Measurements from ENCODE around the gene PAQR9. TPM values are rescaled to one million over a fixed set of nuclear protein-coding genes. Genes with fewer than 3 reads are reported as not detected.
"Not testable (repeated sequence)": the region's sequence is repeated elsewhere in the genome, so short reads cannot be mapped to it uniquely, and the experiment has no call there.

The PAQR9 gene
- total and polyA plus RNA-seq, 7 donors = not detected

DNA sequence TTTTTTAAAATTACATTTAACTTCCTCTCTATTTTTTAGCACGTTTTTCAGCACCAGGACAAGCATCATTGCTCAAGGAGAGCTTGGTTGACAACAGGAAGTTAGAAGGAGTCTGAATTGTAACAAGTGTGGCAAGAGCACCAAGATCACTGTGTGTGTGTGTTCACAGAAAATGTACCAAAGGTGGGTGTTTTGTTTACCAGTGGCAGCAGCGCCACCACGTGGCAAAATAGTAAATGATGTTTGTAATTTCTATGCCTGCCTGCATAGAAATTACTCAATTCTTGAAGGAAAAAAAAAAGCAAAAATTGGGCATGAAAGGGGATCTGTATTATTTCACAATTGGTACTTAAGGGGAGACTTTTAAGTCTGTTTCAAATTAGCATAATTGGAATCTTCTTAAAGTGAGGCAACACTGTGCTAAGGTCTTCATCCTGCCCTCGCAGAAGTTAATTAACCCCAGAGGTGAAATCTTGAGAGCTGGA is 30.5 kb upstream of the PAQR9 start:
- Histone ChIP-seq H3K36me3 (no peaks in the 10 kb centered on the region), H3K4me3 (no peak overlapping the region), H3K9me3 (no peaks in the 10 kb centered on the region), H3K27me3 (no peaks in the 10 kb centered on the region), H3K4me1 (no peaks in the 10 kb centered on the region), H3K27ac (no peak overlapping the region)
- no peak for TF ChIP-seq POLR2AphosphoS5 (IDR thresholded peaks at IDR 0.05)
- TF ChIP-seq, protein P1, sequence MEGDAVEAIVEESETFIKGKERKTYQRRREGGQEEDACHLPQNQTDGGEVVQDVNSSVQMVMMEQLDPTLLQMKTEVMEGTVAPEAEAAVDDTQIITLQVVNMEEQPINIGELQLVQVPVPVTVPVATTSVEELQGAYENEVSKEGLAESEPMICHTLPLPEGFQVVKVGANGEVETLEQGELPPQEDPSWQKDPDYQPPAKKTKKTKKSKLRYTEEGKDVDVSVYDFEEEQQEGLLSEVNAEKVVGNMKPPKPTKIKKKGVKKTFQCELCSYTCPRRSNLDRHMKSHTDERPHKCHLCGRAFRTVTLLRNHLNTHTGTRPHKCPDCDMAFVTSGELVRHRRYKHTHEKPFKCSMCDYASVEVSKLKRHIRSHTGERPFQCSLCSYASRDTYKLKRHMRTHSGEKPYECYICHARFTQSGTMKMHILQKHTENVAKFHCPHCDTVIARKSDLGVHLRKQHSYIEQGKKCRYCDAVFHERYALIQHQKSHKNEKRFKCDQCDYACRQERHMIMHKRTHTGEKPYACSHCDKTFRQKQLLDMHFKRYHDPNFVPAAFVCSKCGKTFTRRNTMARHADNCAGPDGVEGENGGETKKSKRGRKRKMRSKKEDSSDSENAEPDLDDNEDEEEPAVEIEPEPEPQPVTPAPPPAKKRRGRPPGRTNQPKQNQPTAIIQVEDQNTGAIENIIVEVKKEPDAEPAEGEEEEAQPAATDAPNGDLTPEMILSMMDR (IDR thresholded peaks at IDR 0.05) = peak; percentile 19 to 53 (median 26)
- no peak for DNase-seq
- 14 to 19% methylated on average over 4 of the region's 4 CpGs for WGBS, 2 donors
- intact Hi-C loops (cut with DNase I) = loop anchor here (5.0 kb wide), 2 partner anchors 167 to 407 kb away; no protein-coding TSS in a partner anchor

DNA sequence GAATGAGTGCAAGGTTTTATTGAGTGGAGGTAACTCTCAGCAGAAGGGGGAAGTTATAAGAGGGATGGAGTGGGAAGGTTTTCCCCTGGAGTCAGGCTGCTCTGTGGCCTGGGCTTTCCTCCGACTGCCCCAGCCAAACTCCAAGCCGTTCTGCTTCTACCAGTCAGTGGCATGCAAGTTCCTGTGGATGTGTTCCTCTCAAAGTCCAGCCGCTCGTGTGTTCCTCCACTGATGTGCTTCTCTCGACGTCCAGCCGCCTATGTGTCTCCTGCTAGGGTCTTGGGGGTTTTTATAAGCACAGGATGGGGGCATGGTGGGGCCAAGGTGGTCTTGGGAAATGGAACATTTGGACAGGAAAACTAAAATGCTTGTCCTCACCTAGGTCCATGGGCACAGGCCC is 28.8 kb upstream of the PAQR9 start:
- Histone ChIP-seq H3K27me3 (no peaks in the 10 kb centered on the region), H3K36me3 (no peaks in the 10 kb centered on the region), H3K4me3 (no peak overlapping the region), H3K9me3 (no peaks in the 10 kb centered on the region), H3K4me1 (no peaks in the 10 kb centered on the region), H3K27ac (no peak overlapping the region)
- intact Hi-C loops (cut with DNase I) = loop anchor here (5.0 kb wide), 2 partner anchors 165 to 405 kb away; no protein-coding TSS in a partner anchor
- no peak for DNase-seq
- WGBS, 2 donors = 89 to 90% methylated on average over 7 of the region's 7 CpGs
- TF ChIP-seq EP300 (IDR thresholded peaks at IDR 0.05) (no peak), POLR2AphosphoS5 (IDR thresholded peaks at IDR 0.05) (no peak), POLR2A (IDR thresholded peaks at IDR 0.05) (no peak)
- TF ChIP-seq, protein P1 (IDR thresholded peaks at IDR 0.05) = no peak

DNA sequence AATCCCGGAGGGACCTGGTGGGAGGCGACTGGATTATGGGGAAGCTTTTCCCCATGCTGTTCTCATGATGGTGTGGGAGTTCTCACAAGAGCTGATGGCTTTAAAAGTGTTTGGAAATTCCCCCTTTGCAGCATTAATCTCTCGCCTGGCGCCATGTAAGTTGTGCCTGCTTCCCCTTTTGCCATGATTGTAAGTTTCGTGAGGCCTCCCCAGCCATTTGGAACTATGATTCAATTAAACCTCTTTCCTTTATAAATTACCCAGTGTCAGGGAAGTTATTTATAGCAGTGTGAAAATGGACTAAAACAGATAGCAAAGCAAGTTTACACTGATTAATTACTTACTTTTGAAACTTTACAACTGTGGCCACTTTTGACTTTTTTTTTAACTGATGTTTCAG is 27.2 kb upstream of the PAQR9 start:
- intact Hi-C loops (cut with DNase I) = loop anchor here (5.0 kb wide), 2 partner anchors 163 to 403 kb away; no protein-coding TSS in a partner anchor
- TF ChIP-seq POLR2AphosphoS5 (IDR thresholded peaks at IDR 0.05) (no peak), POLR2A (IDR thresholded peaks at IDR 0.05) (no peak), EP300 (IDR thresholded peaks at IDR 0.05) (no peak)
- TF ChIP-seq, protein P1 (IDR thresholded peaks at IDR 0.05) = no peak
- H3K36me3 ChIP-seq = no peaks in the 10 kb centered on the region
- H3K9me3 ChIP-seq = no peaks in the 10 kb centered on the region
- no peaks in the 10 kb centered on the region for H3K27me3 ChIP-seq
- DNase-seq = no peak
- no peaks in the 10 kb centered on the region for H3K4me1 ChIP-seq
- WGBS, 2 donors = 81 to 86% methylated on average over 5 of the region's 5 CpGs
- no peak overlapping the region for H3K4me3 ChIP-seq
- H3K27ac ChIP-seq = no peak overlapping the region

- H3K27me3 ChIP-seq; H3K36me3 ChIP-seq; DNase-seq; intact Hi-C loops (cut with DNase I); H3K4me3 ChIP-seq; H3K4me1 ChIP-seq; H3K9me3 ChIP-seq; H3K27ac ChIP-seq: not testable (repeated sequence)
- 100% methylated on average over 2 of the region's 3 CpGs; no CpG with 5 or more reads in 1 of the 2 donors for WGBS, 2 donors
These were observed 25.4 kb upstream of the PAQR9 start for GRCh38 chr3:142988826-142989225.

GRCh38 chr3:142988221-142988620 is 24.7 kb upstream of the PAQR9 start:
- H3K36me3 ChIP-seq; DNase-seq; H3K4me1 ChIP-seq; H3K9me3 ChIP-seq; H3K27ac ChIP-seq; H3K27me3 ChIP-seq; intact Hi-C loops (cut with DNase I); H3K4me3 ChIP-seq: not testable (repeated sequence)
- 91 to 96% methylated on average over 2 of the region's 2 CpGs for WGBS, 2 donors

GRCh38 chr3:142987707-142988106 is 24.2 kb upstream of the PAQR9 start:
- Histone ChIP-seq H3K27me3 (no peaks in the 10 kb centered on the region), H3K36me3 (no peaks in the 10 kb centered on the region), H3K27ac (peak overlapping the region in 1 of 4 donors; percentile 31), H3K4me3 (no peak overlapping the region), H3K9me3 (no peaks in the 10 kb centered on the region), H3K4me1 (no peaks in the 10 kb centered on the region)
- intact Hi-C loops (cut with DNase I) = no loop called here
- no peak for DNase-seq
- 37 to 44% methylated on average over 7 of the region's 7 CpGs for WGBS, 2 donors
- no peak for TF ChIP-seq POLR2AphosphoS5 (IDR thresholded peaks at IDR 0.05)
- no peak for TF ChIP-seq POLR2A (IDR thresholded peaks at IDR 0.05)
- TF ChIP-seq EP300 (IDR thresholded peaks at IDR 0.05) = no peak
- TF ChIP-seq, protein P1 (IDR thresholded peaks at IDR 0.05) = no peak
